Activated CD8-positive, alpha-beta memory T cell treated with anti-CD3 and anti-CD28 coated beads, Interleukin-2, amount 50 U/mL, for 1 hour (primary cell): ENCODE data around the gene PTPRJ.

Experiments
- DNase-seq: peaks from one replicate; pipeline ENCODE4 v3.0.0-alpha.2; 2020; ENCODE audit errors: extremely low read depth

Gene PTPRJ

GRCh38 chr11:47967577-47968525, 12.5 kb upstream of the PTPRJ start:
- no peak for DNase-seq

GRCh38 chr11:47969401-47969800, 11.0 kb upstream of the PTPRJ start:
- DNase-seq: no peak

GRCh38 chr11:47971501-47971900, 8.9 kb upstream of the PTPRJ start:
- no peak for DNase-seq

- DNase-seq: no peak
These were observed 7.2 kb upstream of the PTPRJ start for GRCh38 chr11:47973173-47973572.

- no peak for DNase-seq
These were observed 3.4 kb upstream of the PTPRJ start for GRCh38 chr11:47976931-47977330.

- no peak for DNase-seq
These were observed 2.7 kb upstream of the PTPRJ start for GRCh38 chr11:47977623-47978022.

- no peak for DNase-seq
These were observed 826 bp upstream of the PTPRJ start for GRCh38 chr11:47979378-47980087.

- DNase-seq: no peak
These were observed 705 bp downstream of the PTPRJ start for GRCh38 chr11:47980907-47981621.

GRCh38 chr11:47981667-47982404, 1.5 kb downstream of the PTPRJ start:
- no peak for DNase-seq

GRCh38 chr11:47982616-47983015, 2.3 kb downstream of the PTPRJ start:
- DNase-seq: no peak

- DNase-seq: no peak
These were observed 3.4 kb downstream of the PTPRJ start for GRCh38 chr11:47983464-47984397.

GRCh38 chr11:47986219-47986618, 5.9 kb downstream of the PTPRJ start:
- DNase-seq: no peak

GRCh38 chr11:47986742-47987141, 6.4 kb downstream of the PTPRJ start:
- DNase-seq: no peak

- no peak for DNase-seq
These were observed 7.0 kb downstream of the PTPRJ start for GRCh38 chr11:47987310-47987709.

- no peak for DNase-seq
These were observed 7.4 kb downstream of the PTPRJ start for GRCh38 chr11:47987781-47988180.

- no peak for DNase-seq
These were observed 9.4 kb downstream of the PTPRJ start for GRCh38 chr11:47989779-47990178.

- DNase-seq: no peak
These were observed 11.0 kb downstream of the PTPRJ start for GRCh38 chr11:47991266-47991830.

GRCh38 chr11:47991894-47992293, 11.5 kb downstream of the PTPRJ start:
- DNase-seq: no peak

- DNase-seq: no peak
These were observed 12.8 kb downstream of the PTPRJ start for GRCh38 chr11:47992959-47993820.
